HG03457 (cell line): ENCODE measurements around the gene MAD1L1.

Source experiments
- ATAC-seq: cut with Tn5 transposase; IDR thresholded peaks from one replicate; pipeline ENCODE4 v1.9.1; 2021; ENCODE audit warnings: moderate number of reproducible peaks; ENCODE audit not compliant: unreplicated experiment

The MAD1L1 gene

DNA sequence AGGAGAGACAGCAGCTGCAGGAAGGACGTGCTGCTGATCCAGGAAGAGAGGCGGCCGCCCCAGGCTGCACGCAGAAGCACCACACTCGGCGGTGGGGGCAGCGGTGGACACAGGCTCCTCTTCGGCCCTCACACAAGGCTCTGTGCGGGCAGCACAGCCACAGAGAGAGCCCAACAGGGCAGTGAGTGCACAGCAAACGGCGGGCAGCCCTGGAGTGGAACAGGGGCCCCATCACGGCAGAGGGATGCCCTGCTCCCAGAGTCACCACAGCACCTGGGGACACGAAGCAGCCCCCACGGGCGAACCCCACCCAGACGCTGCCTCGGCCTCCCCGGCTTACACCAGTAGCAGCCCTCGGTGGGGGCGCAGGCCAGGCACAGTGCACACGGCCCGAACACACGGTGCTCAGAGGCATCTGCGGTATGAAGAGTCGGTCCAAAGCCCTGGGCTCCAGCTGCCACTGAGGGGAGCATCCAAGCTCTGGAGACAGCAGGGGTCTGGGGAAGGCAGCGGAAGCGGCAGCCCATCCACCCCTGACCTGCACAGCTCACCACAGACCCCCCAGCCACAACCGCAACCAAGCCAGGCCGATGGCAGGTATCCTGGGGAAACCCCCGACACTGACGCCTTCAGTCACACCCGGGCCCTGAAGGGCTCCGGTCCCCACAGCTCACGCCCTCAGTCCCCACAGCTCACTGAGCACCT is 26.1 kb upstream of the MAD1L1 start:
- no peak for ATAC-seq

DNA sequence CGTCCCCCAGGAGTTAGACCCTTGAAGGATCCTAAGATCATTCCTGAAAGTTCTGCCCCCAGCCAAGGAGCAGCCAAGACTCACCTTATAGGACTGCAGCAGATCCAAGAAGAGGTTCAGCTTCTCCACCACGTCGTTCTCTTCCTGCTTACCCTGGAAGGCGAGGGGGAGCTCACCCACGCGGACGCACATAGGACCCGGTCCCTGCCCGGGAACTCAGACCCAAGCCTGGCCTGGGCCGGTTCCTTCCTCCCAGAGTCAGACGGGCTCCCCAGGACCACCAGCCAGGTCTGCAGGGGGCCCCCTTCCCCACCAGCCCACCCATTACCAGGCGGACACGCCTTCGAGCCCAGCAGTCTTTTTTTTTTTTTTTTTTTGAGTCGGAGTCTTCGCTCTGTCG is 24.9 kb upstream of the MAD1L1 start:
- no peak for ATAC-seq

DNA sequence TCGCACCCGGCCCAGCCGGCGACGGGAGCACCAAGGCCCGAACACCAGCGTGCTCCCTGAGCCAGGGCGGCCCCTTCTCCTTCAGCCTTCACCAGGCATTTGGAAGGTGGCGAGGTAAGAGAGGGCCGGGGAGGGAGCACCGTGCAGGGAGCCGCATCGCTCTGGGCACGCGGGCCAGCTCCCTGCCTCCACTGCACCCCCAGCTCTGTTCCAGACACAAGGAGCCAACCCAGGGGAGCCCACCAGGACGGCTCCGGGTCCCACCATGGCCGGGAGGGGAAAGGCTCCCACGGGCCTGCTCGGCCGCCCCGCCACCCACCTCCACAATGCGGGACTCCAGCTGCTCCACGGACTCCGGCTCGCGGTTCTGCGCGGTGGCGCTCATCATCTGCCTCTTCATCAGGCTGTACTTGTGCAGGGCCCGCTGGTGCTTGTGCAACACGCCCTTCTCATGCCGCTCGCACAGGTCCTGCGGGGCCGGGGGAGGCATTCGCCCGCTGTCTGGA is 24.4 kb upstream of the MAD1L1 start:
- no peak for ATAC-seq

DNA sequence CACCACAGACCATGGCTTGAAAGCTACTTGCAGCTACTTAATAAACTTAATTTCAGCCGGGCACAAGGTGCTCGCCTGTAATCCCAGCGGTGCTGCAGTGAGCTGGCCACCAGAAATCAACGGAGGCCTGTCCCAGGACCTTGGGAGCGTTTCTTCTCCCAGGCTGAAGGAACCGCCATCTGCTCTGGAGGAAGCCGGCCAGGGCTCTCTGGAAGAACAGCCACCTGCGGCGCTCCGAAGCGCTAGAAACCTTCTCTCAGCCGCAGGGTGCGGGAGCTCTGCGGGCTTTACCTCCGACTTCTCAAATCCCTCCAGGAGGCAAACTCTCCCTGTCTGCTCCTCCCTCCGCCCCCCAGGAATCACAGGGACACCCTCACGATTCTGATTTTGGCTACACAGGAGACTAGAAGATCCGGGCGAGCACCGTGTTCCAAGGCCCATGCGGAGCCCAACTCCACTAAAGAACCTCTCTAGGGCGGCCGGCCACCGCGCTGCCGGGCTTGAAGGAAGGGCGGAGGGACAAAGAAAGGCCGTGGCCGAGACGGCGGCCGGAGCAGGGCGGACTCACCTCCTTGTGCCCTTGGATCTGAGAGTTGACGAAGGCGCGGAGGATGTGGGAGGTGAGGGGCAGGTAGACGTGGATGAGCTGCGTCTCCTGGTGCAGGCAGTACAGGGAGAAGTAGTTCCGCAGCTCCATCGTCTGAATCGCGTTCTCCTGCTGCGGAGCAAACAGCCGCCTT is 23.7 kb upstream of the MAD1L1 start:
- ATAC-seq: no peak

DNA sequence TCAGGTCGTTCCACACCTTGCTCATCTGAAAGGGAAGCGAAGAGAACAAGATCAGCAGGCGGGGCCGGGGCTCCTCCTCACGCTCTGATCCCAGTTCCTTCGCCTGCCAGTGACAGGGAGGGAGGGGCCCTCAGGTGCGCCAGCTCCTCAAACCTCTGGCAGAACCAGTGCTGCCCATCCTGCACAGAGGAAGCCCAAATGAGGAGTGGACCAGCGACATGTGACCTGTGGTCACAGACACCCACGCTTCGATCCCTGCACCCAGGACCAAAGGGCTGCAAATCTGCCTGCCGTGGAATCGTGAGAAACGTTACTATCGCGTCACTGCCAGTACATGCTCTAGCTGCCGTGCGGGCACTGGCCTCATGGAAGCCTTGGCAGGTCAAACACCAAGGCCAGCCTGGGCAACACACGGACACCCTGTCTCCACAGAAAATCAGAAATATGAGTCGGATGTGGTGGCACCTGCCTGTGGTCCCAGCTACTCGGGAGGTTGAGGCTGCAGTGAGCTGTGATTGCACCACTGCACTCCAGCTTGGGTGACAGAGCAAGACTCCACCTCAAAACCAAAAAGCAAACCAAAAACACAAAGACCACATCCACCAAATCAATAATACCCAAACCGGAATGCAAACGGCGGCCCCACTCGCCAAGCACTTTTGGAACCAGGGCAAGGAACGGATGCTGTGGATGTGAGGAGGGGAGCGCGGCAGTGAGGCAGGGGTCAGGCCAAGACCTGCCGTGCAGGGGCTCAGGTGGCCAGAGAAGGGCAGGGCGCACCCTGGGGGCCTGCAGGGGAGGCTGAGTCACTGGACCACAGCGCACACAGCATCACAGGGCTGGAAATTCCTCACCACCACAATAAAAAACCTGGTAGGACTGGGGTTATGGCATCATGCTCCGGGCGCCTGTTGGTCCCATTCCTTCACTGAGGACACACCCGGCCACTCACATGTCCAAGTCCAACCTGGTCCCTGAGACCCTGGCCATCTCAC is 22.7 kb upstream of the MAD1L1 start:
- ATAC-seq: no peak

DNA sequence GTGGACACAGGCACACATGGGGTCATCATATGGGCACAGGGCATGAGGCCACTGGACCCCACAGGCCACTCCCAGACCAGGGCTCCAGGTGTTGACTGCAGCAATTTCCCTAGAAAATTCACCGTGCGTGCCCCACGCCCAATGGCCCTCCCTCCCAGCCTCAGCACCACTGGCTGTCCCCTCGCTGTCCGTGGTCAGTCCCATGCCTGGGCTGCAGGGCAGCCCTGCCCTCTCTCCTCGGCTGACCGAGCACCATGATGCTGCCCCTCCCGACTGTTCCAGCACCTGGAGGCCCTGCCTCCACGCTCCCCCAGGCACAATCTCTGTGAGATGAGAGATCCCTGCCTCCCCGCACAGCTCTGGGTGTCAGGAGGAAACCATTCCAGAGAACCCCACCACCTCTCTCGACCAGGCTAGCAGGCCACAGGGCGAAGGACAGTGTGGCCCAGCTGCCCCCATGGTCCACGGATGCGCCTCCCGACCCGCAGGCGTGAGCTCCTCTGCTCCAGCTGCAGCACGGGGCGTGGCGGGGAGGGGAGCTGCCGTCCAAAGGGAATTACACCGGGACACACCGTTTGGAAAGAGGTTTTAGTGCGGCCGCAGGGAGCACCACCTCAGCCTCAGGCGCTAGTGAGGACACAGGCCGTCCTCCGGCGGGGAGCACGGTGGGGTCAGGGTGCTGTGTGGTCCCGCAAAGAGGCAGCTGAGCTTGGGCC is 21.8 kb upstream of the MAD1L1 start:
- no peak for ATAC-seq

DNA sequence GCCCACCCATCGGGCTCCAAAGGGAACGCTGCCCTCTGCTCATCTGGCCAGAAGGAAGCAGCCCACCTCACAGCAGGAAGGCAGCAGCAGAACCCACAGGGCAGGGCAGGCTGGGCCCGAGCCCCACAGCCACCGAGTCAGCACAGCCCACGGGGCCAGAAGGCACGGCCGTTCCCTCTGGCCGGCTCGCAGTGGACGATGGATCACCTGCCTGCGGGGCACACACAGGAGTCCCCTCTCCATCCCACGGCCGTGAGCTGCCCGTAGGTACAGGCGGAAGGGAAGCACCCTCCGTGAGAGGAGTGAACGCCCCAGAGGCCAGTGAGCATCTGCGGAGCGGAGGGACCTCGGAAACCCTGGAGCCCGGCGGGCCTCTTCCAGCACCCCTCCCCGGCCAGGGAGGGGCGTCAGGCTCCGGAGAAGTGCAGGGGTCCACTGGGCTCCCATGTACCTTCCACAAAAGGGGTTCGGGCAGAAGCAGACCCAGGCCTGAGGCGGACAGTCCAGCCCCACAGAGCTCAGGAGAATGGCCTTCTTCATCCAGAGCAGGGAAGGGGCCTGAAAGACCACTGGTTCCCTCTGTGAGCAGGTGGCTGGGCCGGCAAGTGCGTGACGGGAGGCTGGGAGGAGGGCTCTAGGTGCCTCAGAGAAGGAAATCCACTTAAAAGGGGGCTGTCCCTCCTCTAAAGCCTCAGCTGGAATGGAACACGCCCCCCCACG is 20.9 kb upstream of the MAD1L1 start:
- ATAC-seq: no peak

DNA sequence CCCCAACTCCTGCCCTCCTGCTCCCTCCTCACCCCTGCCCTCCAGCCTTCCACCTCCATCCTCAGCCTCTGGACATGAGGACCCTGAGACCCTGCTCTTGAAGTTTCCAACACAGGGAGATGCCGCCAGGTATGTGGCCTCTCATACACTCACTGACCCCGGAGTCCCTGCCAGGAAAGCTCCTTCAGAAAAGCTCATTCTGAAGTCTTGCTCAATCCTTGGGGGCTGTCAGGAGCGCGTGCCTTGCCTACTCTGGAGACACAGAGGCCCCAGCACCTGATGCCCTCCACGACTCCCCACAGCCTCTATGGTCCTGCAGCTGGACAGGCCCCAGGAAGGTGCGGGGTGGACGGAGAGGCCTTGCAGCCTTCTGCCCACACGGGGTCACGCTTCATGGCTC is 20.3 kb upstream of the MAD1L1 start:
- ATAC-seq: no peak

DNA sequence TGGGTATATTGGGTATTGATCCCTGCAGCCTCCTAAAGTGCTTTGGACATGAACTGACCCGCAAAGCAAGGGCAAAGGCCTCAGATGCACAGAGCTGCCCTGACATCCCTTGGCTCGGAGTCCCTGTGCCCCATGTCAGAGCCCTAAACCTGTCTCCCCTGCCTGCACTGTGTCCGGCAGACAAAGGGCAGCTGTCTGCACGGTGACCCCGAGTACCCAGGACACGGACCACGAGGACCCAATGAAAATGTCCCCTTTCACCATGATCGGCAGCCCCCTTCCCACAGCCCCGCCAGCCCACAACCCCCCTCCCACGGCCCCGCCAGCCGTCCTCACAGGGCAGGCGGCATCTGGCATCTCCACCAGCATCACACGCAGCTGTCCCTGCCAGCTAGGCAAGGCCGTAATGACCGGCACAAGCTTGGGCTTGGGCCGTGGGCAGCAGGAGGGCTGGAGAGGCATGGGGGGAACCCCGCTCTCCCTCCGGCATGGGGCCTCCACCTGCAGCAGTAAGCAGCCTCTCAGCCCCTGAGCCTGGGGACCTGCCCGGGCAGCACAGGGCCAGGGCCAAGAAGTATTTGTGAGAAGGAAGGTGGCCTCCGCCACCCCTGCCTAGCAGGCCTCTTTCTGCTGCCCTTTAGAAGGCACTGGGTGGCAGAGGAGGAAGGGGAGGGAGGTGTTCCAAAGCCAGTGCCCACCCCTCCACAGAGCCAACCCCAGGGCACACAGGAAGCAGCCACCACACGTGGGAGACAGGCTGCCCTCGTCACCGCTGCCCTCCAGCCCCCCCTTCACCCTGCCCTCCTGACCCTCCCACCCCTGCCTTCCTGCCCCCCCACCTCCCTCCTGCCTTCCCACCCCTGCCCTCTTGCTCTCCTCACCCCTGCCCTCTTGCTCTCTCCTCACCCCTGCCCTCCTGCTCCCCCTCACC is 19.4 kb upstream of the MAD1L1 start:
- ATAC-seq: no peak

DNA sequence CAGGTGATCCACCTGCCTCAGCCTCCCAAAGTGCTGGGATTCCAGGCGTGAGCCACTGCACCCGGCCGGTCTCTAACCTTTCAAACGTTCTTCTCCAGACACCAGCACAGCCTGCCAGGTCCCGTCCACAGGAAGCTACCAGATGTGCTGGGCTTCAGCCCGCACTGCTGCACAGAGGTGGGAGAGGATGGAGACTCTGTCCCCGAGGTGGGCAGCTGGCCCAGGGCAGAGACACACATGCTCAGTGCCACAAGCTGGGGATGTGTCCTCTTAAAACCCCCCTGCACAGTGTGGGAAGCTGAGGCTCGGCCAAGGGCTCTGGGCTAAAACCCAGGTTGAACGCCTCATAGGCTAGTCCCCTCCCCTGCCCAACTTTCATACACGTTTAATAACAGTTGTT is 18.6 kb upstream of the MAD1L1 start:
- ATAC-seq: no peak

DNA sequence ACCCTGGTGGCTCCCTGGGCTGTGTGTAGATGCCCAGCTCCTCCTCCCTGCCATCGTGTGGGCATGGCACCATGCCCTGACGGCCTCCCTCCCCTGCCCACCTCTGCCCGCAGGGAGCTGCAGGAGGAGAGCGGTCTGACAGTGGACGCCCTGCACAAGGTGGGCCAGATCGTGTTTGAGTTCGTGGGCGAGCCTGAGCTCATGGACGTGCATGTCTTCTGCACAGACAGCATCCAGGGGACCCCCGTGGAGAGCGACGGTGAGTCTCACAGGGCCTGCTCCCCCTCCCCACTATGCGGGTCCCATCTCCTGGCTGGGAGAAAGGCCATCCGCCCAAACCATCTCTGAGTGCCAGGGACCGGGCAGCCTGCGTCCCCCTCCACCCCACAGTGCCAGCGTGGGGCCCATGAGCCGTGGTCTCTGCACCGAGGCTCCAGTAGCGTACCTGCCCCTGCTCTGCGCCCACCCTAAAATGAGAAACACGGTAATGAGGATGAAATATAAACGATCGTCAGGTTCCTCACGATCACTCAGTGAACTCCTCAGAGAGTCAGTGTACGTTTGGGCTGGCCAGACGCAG is 17.1 kb upstream of the MAD1L1 start:
- ATAC-seq: no peak

DNA sequence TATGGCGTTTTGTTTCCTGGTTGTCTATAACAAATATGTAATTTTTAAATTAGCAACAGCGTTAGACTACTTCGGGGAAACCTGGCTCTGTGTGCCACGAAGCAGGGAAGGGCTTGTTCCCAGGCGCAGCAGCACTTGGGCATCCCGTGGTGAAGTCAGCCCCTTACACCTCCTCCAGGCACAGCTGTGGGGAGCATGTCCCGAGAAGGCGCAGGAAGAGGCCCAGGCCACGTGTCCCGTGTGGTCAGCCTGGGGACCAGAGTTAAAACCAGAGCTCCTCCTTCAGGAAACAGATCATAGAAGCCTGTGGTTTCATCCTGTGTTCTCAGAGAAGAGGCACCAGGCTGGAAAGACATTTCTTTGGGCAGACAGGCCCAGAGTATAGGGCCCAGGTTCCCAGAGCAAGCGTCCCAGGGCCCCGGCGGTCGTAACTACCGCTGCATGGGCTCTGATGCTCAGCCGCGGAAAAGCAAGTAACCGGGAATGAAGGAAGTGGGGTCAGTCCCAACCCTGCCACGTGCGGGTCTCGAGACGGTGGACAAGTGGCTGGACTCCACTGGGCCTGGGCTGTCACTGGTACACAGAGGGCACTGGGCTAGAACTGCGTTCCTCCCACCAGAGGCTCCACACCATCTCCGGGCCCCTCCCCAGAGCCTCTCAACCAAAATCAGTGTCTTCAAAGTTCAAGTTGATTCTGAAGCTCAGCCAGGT is 16.4 kb upstream of the MAD1L1 start:
- ATAC-seq: no peak

DNA sequence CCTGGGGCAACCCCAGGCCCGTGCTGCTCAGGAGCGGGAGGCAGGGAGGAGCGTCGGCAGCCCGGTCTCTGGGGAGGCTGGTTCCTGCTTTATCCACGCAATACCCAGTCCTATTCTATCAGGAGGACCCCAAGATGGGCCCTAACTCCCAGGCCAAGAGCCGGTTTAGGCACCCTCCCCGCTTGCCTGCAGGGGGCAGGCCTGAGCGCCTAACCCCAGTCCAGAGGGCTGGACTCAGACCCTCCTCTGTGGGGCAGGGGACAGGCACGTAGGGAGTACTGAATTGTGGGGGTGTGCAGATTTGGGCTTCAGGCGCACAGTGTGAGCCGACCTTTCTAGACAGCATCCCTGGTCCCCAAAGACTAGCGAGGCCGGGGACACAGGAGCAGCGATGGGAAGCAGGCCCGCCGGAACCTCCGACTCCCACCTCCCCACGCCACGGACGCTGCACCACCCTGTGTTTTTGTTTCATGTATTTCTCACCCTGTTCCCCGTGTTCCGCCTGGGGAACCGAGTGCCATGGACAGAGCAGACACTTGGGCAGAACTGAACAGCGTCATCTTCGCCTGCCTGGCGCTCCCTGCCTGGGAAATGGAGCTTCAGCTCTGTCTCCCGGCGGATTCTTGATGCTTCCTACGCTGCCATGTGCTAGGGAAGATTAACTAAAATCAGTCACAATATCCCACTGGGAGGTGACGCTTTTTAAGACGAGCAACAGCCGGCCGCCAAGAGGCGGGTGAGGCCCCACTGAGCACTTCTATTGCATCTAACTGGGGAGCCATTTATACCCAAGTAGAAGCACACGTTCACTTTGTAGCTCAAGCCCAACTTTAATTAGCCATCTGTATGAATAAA is 14.6 kb upstream of the MAD1L1 start:
- ATAC-seq: no peak

DNA sequence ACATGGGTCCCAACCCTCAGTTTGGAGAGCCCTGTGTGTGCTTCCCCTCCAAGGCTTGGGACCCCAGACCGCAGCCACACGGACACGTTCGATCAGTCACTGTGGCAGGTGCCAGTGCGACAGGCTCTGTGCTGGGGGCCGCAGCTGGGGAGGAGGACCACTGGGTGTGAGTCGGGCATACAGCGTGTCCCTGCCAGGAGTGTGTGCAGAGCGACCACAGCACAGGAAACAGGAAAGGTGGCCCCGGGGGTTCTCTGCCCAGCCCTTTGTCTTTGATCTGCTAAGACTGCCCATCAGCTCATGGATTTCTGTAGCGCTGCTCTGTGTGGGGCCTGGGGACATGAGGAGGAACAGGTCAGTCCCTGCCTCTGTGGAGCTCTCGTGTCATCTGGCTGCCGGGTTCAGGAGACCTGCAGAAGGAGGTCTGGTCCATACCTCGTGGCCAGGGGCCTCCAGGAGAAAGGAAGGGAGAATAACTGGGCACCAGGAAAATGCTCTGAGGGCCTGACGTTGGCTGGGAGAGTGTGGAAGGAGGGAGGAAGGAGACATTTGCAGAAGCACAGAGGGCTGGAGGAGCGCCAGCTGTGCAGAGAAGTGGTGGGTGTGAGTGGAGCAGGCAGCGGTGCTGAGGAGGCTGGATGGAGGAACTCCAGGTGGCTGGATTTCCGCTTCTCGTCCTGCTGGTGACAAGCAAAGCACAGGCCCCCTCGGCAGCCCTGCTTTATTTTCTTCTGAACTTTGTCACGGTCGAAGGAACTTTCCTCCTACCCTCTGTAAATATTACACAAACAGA is 13.3 kb upstream of the MAD1L1 start:
- no peak for ATAC-seq

DNA sequence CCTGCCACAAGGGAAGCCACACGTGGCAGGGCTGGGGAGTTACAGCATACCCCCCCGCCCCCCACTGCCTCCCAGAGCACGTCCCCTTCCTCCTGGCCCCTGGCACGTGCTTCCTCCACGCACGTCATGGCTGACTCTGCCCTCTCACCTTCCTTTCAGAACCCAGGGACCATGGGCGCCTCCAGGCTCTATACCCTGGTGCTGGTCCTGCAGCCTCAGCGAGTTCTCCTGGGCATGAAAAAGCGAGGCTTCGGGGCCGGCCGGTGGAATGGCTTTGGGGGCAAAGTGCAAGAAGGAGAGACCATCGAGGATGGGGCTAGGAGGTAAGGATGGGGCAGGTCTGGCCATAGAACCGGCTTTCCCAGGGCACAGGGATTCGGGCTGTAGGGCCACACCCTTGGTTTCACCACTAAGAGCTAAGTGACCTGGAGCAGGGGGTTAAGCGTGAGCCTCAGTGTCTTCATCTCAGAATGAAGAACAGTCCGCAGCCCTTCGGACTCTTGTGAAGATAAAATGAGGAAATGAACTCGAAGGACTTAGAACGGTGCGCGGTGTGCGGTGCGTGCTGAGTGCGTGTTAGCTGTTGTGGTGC is 11.8 kb upstream of the MAD1L1 start:
- no peak for ATAC-seq

DNA sequence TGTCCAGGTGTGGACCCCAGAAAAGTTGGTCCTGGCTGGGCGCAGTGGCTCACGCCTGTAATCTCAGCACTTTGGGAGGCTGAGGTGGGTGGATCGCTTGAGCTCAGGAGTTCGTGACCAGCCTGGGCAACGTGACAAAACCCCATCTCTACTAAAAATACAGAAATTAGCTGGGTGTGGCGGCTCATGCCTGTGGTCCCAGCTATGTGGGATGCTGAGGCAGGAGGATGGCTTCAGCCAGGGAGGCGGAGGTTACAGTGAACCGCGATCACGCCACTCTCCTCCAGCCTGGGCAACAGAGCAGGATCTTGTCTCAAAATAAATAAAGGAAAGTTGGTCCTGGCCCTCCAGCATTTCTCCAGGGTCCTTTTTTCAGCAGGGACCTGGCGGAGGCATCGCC is 10.7 kb upstream of the MAD1L1 start:
- no peak for ATAC-seq
